GM18867 (cell line): Measurements from ENCODE around the gene KCNH4.
"Not testable (repeated sequence)": the region's sequence is repeated elsewhere in the genome, so short reads cannot be mapped to it uniquely, and the experiment has no call there.

Experiments used
- ATAC-seq: cut with Tn5 transposase; IDR thresholded peaks from one replicate; pipeline ENCODE4 v1.9.1; 2021; ENCODE audit warnings: mild to moderate bottlenecking, moderate library complexity; ENCODE audit not compliant: unreplicated experiment

The KCNH4 gene

DNA sequence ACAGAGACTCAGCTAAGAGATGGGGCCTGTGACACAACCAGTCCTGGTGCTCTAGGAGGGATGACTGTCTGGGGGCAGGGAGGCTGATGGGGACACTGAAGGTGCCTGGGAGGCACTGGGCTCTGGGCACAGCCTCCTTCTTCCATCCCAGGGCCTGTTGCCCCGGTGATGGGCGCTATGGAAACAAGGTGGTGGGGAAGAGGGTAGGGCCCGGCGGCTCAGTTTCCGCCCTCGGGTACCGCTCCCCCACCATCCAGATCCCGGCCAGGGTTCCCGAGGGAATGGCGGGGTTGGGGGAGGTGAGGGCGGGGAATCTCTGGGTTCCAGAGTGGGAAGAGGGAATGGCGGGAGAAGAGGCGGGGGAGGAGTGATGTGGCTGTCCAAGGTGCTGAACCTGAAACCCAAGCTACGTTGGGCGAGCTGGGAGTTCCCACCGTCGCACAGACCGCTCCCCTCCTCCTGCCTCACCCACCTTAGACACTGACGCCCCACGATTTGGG lies 981 bp downstream of the KCNH4 start:
- ATAC-seq: no peak

DNA sequence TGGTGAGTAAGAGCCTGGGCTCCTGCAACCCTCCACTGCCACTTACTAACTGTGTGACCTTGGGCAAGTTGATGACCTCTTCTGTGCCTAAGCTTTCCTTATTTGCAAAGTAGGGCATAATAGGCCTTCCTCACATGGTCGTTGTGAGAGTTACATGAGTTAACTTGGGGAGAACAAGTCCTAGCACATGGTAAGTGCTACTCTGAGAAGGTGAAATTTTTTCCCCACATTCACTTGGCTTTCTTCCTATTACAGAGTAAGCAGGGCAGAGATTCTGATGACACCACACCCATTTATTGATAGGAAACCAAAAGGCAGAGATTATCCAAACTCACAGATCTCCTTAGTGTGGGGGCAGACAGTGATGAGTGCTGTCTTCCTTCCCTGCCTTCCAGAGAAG lies 1.6 kb downstream of the KCNH4 start:
- no peak for ATAC-seq

DNA sequence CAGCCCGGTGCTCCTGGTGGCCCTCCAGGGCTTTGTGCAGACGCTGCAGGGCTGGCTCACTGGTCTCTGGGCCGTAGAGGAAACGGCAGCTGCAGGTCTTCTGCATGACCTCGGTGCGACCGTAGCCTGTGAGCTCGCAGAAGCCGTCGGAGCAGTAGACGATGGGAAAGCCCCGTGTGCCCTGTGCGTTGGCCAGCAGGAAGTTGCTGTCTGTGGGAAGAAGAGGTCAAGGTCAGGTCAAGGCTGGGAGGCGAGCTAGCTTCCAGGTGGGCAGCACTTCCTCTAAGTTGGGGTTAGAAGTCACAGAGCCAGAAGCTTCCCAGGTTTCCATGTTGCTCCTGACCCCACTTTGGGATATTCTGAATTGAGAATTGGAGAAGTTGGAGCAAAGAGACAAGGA lies 2.1 kb downstream of the KCNH4 start:
- no peak for ATAC-seq

DNA sequence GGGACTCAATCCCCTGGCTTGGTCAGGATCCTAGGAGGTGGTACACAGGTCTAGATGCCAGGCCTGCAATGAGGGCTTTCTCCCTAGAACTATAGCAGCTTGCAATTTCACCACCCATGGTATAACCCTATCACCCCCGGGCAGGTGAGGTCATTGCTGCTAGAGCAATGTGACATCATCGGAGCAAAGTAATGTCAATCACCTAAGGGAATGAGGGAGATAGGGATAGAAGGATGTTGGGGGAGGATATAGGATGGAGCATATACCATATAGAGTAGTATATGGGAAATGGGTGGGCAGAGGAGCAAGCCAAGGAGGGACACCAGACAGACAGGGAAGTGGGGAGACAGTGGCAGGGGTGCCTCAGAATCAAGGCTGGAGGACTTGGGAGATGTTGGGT lies 3.3 kb downstream of the KCNH4 start:
- ATAC-seq: no peak

DNA sequence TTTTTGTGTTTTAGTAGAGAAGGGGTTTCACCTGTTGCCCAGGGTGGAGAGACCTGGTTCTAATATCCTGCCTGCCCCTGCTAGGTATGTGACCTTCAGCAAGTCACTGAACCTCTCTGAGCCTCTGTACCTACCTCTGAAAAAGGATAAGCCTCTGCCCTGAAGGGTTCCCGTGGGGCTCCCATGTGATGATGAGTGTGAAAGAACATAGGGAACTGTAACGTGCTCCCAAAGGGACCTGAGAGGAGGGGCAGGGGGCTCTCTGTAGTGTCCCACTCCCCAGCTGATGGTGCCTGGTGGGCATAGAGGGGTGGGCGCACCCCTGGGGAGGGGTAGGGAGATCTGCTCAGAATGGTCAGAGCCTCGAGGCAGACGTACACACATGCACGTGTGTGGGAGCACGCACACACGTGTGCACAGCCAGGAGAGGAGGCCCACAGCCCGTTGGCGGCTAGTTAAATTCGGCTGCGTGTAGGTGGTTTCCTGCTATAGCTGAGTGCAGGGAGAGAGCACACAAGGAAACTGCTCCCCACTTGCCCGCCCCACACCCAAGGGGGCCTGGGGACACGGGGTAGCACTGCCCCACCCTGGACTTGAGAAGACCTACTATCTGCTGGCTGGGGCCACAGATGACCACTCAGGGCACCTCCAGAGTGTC lies 6.7 kb downstream of the KCNH4 start:
- no peak for ATAC-seq

DNA sequence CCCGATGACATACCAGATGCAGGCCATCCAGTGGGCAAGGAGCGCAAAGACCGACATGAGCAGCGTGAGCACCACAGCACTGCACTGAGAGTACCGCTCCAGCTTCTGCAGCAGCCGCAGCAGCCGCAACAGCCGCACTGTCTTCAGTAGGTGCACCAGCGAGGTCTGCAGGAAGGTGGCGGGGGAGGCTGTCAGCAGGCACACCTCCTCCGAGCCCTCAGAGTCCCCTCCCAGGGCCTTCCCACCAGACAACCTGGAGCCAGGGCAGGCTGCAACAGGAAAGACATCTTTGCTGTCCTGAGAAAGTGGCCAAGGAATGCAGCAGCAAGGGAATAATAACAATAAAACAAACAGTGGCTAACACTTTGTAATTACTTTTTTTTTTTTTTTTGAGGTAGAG lies 9.1 kb downstream of the KCNH4 start:
- no peak for ATAC-seq

DNA sequence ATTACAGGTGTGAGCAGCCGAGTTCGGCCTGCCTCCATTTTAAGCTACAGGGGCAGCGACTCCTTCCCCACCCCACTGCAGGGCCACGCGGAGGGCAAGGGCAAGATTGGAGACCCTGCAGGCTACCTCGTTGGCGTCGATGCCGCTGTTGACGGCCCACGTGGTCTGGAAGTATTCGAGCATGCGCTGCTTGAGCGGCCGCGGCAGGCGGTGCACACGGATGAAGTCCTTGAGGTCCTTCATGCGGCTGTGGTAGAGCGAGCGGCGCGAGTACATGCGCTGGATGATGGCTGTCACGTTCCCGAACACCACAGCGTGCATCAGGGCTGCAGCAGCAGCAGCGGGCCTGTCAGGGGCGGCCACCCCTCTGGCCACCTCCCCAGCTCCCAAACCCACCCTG lies 11.6 kb downstream of the KCNH4 start:
- ATAC-seq: no peak

DNA sequence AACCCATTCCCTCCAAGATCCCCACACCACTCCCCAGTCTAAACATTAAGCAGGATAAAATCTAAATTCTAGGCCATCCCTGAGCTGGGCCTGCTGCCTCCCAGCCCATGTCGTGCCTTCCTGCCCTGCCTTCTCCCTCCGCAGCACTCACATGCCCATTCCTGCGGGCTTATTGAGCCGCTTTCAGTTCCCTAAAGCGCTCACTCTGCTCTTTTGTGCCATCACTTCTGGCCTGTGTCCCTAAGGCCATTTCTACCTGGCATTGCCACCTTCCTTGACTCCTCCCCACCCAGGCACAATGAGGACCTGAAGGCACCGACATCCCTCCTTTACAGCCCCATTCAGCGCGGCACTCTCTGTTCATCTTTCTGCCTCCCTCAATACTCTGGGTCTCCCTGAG lies 13.1 kb downstream of the KCNH4 start:
- no peak for ATAC-seq

DNA sequence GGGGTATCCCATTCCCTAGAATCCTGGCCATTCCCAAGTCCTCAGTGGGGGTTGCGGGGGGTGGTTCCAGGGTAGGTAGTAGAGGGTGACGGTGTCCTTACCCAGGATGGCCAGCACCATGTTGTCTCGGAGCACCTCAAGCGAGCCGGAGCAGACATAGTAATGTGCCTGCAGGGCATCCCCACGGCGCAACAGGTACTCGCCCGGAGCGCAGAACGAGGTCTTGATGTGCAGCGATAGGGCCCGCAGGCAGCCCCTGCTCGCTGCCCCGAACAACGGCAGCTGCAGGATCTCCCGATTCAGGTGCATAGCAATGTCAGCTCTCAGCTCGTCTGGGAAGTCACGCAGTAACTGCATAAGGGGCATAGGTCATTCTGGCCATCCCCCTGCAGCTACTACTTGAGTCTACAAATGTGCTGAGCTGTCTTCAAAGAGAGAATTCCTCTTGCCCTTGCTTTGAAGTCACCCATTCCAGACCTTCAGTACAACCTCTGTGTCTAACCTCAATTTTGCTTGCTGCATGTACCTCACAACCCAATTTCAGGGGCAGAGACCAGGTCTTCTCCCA lies 14.7 kb downstream of the KCNH4 start:
- ATAC-seq: no peak

DNA sequence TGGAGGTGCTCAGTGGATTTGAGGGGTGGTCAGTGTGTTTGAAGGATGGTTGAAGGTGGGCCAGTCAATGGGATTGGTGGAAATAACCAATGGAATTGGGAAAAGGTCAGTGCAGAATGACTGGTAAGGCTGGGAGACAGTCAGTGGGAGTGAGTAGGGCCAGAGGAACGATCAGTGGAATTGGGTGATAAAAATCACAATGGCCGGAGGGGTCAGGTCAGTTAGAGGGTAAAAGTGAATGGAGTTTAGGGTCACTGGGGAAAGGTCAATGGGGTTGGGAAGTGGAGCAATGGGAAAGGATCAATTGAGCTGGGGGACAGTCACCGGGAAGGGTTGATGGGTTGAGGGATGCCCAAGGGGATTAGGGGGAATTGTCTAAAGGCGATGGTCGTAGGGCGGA lies 15.2 kb downstream of the KCNH4 start:
- no peak for ATAC-seq

DNA sequence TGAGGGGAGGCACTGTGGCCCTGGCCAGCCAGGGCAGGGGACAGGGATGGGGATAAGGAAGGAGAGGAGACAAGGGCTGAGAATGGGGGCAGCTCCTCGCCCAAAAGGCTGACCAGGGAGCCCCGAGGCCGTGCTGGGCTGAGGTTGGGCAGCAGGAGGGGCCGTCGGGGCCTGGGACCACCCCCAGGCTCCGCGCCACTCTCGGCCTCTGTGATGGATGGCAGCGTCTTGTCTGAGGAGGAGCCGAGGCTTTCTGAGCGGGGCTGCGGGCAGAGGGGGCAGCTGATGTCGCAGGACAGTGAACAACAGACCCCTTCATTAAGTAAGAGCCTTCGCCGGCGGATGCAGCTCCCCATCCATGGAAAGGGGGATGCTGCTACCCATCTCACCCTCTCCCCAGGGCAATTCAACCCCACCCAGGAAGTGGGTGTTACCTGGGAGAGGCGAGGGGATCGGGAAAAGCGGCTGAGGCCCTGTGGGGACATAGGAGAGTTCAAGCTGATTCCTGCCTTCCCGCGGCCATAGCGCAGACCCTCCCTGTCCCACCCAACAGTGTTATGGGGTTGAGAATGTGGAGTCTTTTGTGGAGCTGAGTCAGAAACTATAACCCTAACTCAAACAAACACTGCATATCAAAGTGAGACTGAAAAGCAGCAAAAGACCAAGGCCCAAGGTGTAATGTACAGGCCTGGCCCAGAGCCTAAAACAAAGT lies 17.1 kb downstream of the KCNH4 start:
- no peak for ATAC-seq

DNA sequence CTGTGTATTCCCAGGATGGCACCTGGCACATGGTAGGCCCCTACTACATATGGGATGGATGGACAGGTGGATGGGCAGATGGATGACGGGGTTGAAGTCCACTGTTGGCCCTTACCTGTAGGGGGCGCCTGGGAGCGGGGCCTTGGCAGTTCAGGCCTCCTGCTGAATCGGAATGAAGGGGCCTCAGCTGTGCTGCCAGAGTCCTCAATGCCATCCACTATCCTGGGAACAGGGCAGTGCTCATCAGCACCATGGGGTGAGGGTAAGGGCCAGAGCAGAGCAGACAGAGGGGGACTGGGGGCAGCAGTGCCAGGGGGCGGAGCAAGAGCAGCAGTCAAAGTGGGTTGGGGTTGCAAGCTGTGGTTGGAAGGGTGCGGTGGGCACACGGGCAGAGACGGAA lies 17.8 kb downstream of the KCNH4 start:
- no peak for ATAC-seq

DNA sequence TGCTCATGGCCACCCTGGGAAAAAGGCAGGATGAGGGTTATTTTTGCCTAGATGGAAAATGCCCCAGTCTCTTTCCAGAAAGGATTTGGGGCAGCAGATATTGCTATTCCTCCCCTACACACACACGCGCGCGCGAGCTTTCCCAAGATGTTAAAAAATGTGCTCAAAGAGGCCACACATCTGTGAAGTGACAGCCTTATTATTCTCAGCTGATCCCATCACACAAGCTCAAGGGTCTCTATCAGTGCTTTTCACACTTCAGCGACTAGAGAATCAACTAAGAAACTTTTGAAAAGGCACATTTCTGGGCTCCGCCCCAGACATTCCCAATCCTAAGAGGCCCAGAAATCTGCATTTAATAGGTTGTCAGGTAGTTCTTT lies 20.4 kb downstream of the KCNH4 start:
- ATAC-seq: no peak

DNA sequence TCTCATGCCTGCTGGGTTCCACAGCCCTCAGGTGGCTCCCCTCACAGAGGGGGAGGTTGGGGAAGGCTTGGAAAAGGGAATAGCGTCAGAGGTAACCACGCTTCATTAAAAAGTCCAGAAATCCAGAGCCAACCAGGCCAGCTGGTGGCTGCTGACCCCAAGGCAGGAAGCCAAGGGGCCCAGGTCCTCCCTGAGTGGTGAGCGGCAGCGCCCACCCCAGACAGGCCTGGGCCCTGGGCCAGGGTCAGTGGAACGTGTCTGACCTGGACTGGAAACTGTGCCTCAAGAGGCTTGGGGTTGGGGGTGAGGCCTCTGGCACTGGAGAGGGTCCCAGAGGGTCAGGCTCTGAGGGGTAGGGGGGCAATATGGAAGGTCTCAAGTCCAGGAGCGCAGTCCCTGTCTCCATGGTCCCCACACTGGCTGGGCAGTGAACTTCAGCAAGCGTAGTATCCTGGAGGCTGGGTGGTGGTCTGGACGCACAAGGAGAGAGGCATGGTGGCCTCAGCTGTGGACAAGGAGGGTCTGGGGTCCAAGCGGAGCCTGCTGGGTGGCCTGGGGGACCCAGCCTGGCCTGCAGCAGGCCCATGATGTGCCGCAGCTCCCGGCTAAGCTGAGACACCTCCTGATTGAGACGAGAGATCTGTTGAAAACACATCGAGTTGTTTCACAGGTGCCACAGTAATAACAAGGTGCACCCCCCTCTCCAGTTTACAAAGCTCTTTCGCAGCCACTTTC lies 21.0 kb downstream of the KCNH4 start:
- ATAC-seq: no peak

DNA sequence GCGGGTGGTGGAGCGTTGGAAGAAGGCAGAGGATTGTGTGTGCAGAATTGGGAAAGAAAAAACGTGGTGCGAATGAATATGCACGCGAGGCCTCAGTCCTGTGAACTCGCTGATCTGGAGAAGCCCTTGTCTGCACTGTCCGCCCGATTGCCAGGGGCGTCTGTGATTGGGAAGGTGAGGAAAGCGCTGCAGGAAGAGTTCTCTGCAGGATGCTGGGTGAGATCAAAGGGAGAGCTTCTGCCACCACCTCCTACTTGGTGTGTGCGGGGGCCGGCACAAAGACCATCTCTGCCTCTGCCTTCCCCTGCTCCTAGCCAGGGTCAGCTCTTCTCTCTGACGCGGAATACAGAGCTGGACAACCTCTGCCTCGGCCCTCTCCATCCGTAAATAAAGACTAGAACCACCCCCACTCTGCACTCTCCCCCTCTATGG lies 25.3 kb downstream of the KCNH4 start:
- no peak for ATAC-seq

DNA sequence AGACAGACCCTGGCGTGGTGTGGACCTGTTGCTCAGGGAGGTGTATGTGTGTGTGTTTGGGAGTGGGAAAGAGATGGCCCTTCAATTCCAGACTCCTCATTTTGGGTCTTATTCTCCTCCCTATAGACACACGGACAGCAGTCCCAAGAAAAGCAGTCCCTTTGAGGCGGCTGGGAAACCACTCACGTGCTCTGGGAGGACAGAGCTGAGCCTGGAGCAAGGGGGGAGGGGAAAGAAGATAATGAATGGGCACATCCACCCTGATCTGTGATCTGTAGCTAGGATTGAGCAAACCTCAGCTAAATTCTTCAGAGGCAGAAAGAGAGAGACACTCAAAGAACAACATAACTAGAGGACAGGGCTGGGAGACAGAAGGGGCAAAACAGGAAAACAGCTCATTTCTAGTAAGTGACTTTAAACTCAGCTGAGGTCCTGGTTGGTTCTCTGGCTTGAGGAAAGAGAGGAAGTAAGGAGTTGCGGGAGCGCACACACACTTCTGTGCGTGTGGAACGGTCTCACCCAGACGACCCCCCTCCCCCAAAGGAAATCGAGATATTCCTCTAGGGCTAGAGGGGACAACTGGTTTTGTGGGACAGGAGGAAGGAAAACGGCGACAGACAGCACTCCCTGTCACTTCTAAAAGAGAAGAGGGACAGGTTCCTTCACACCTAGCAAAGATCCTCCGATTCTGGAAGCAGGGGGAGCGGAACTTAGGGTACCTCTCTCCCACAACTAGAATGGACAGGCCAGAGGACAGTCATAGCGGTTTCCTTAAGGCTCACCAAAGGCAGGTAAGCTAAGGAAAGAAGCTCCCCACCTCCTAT lies 26.8 kb downstream of the KCNH4 start:
- ATAC-seq: no peak

DNA sequence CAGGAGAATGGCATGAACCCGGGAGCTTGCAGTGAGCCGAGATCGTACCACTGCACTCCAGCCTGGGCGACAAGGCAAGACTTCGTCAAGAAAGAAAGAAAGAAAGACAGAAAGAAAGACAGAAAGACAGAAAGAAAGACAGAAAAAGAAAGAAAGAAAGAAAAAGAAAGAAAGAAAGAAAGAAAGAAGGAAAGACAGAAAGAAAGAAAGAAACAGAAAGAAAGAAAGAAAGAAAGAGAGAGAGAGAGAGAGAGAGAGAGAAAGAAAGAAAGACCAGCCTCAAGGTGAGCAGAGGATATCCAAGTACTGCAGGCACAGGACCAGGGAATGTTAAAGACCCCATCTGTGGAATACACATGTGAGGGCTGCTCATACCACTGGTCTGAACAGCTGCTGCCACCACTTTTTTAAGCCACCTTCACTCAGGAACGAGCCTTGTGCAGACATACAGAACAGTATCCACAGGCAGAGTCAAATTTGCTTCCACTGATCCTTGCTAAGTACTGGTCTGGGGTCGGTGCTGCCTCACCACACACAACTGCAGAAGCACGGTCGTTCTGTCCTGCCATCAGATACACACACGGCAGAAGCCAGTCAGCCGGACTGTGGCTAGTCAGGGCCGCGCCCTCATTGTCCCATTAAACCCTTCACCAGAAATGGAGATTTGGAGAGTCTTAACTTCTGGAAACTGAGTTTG lies 33.9 kb downstream of the KCNH4 start:
- ATAC-seq: no peak

DNA sequence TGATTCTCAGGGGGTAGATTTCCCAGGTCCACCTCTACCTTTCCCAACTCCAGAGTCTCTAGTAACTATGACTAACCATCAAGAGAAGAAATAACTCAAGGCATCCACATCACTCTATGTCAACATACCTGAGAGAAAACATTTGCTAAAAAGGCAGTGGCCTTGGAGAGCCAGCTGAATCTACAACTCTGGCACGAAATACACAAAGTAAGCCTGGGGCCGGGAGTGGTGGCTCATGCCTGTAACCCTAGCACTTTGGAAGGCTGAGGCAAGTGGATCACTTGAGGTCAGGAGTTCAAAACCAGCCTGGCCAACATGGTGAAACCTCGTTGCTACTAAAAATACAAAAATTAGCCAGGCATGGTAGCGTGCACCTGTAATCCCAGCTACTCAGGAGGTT lies 37.8 kb downstream of the KCNH4 start:
- not testable (repeated sequence) for ATAC-seq

DNA sequence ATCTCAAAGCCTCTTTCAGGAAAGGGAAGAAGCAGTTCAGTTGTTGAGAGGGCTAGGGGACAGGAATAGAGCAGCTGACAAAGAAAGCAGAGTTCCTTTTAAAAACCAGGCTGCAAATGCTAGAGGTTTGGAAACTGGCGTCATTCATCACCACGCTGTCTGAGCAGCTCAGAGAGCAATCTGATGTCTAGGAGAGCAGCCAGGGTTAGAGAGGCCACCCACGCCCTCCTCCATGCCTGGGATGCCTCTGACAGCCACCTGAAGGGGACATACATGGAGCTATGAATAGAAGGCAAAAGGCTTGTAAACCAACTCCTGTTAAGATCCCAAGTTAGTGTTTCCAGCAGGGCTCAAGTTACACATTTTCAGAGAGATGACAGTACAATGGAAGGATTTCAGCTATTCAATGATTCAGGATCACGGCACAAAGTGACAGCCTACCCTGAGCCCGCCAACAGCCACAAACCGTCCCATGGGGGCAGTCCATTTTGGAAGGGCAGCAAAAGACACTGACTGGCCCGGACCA lies 38.5 kb downstream of the KCNH4 start:
- ATAC-seq: no peak

DNA sequence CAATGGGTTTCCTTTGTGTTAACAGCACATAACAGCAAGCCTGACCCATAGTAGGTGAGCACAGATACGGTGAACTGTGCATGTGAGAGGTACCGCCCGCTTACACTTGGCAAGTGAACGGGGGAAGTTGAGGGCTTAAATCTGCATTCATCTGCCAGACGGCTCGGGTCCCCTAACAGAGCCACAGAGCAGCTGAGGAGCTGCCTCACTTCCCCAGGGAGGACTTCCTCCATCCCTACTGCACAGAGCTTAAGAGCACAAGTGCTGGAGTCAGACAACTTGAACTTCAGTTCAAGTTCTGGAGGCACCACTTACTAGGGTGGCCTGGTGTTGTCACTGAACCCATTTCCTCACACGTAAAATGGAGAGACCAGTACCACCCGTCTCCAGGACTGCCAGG lies 39.6 kb downstream of the KCNH4 start:
- no peak for ATAC-seq
